ENCODE measurements around the gene PGAM1. TPM values are rescaled to one million over a fixed set of nuclear protein-coding genes. Genes with fewer than 3 reads are reported as not detected.
A peak's percentile ranks its signal among the peaks of the same experiment; 100 is the strongest.
"Not testable (repeated sequence)": the region's sequence is repeated elsewhere in the genome, so short reads cannot be mapped to it uniquely, and the experiment has no call there.

The PGAM1 gene
- total and polyA plus RNA-seq, 7 donors = 36.2 to 186 (median 47.2) TPM

- ATAC-seq (no peak), DNase-seq (no peak)
- TF ChIP-seq CTCF (IDR thresholded peaks at IDR 0.05) = no peak
- Histone ChIP-seq H3K9me3 (no peaks in the 10 kb centered on the region), H3K27ac (no peak overlapping the region), H3K4me1 (no peaks in the 10 kb centered on the region), H3K27me3 (ENCODE audit: insufficient read depth in 3 of 3, low read length in 2 of 3) (no peaks in the 10 kb centered on the region), H3K4me3 (no peak overlapping the region), H3K36me3 (ENCODE audit: insufficient read depth in 1 of 2, low read depth in 1 of 2) (no peaks in the 10 kb centered on the region)
- intact Hi-C loops (cut with DNase I) = no loop called here
- 73 to 79% (median 74%) methylated on average over 4 of the region's 4 CpGs for WGBS, 3 donors
Observed at GRCh38 chr10:97411406-97411805, 14.6 kb upstream of the PGAM1 start.

- Histone ChIP-seq H3K4me1 (no peaks in the 10 kb centered on the region), H3K4me3 (no peak overlapping the region), H3K9me3 (no peaks in the 10 kb centered on the region), H3K27me3 (ENCODE audit: insufficient read depth in 3 of 3, low read length in 2 of 3) (no peaks in the 10 kb centered on the region), H3K27ac (no peak overlapping the region), H3K36me3 (ENCODE audit: insufficient read depth in 1 of 2, low read depth in 1 of 2) (no peaks in the 10 kb centered on the region)
- intact Hi-C loops (cut with DNase I) = no loop called here
- no peak for TF ChIP-seq CTCF (IDR thresholded peaks at IDR 0.05)
- ATAC-seq (no peak), DNase-seq (no peak)
- WGBS, 3 donors = 86 to 94% (median 91%) methylated on average over 10 of the region's 10 CpGs
Observed at GRCh38 chr10:97412891-97413304, 13.1 kb upstream of the PGAM1 start.

GRCh38 chr10:97416565-97416964 is 9.4 kb upstream of the PGAM1 start:
- 73 to 80% (median 74%) methylated on average over 6 of the region's 6 CpGs for WGBS, 3 donors
- no peaks in the 10 kb centered on the region for H3K27me3 ChIP-seq (ENCODE audit: insufficient read depth in 3 of 3, low read length in 2 of 3)
- no peaks in the 10 kb centered on the region for H3K4me1 ChIP-seq
- no peak overlapping the region for H3K4me3 ChIP-seq
- no peak for TF ChIP-seq CTCF (IDR thresholded peaks at IDR 0.05)
- H3K36me3 ChIP-seq (ENCODE audit: insufficient read depth in 1 of 2, low read depth in 1 of 2) = no peaks in the 10 kb centered on the region
- ATAC-seq (no peak), DNase-seq (no peak)
- H3K9me3 ChIP-seq = no peaks in the 10 kb centered on the region
- no peak overlapping the region for H3K27ac ChIP-seq
- intact Hi-C loops (cut with DNase I) = no loop called here

DNA sequence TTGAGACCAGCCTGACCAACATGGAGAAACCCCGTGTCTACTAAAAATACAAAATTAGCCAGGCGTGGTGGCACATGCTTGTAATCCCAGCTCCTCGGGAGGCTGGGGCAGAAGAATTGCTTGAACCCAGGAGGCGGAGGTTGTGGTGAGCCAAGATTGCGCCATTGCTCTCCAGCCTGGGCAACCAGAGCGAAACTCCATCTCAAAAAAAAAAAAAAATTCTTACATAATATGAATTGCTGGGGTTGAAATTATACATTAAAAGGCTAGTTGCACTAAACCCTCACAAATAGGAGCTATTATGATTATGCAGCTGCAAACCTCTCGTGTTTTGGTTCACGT is 2.3 kb upstream of the PGAM1 start:
- intact Hi-C loops (cut with DNase I) = not testable (repeated sequence)

DNA sequence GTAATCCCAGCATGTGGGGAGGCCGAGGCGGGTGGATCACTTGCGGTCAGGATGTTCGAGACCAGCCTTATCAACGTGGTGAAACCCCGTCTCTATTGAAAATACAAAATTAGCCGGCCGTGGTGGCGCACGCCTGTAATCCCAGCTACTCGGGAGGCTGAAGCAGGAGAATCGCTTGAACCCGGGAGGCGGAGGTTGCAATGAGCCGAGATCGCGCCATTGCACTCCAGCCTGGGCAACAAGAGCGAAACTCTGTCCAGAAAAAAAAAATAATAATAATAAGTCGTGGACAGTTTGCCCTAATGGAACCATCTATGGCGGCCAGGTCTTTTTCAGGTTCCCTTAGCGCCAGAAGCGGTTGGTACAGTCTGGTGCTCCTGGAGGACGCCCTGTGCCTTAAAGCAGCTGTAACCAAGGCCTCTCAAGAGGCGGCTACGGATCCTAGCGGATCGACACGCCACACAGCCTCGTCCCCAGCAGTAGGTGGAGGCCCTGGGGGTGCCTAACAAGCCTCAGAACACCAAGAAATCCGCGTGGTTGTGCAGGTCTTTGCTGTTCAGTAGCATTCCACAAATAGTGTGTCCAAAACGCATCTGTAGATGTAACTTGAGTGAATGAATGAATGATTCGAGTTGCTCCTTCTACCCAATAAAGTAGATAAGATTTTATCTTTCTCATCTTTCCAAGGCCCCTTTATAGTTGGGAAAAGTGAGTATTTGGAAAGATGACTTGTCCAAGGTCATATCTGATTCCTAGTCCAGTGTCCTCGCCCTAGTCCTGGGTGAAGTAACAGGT is 982 bp downstream of the PGAM1 start:
- intact Hi-C loops (cut with DNase I) = no loop called here
- ATAC-seq = no peak
- no peak for DNase-seq

More for the DNA sequence above, 2.3 kb upstream of the PGAM1 start:
- Histone ChIP-seq H3K36me3 (ENCODE audit: insufficient read depth in 1 of 2, low read depth in 1 of 2) (peaks cover 0 to 19% of the 10 kb centered on the region in 2 donors), H3K4me1 (peaks cover 30% of the 10 kb centered on the region)
- WGBS, 3 donors = 66 to 81% (median 72%) methylated on average over 8 of the region's 8 CpGs
- not testable (repeated sequence) for H3K27me3 ChIP-seq (ENCODE audit: insufficient read depth in 3 of 3, low read length in 2 of 3); DNase-seq; H3K27ac ChIP-seq; H3K9me3 ChIP-seq; H3K4me3 ChIP-seq; ATAC-seq

More for the DNA sequence above, 982 bp downstream of the PGAM1 start:
- no peaks in the 10 kb centered on the region for H3K27me3 ChIP-seq (ENCODE audit: insufficient read depth in 3 of 3, low read length in 2 of 3)
- H3K9me3 ChIP-seq = no peaks in the 10 kb centered on the region
- peak overlapping the region; percentile 94 for H3K4me3 ChIP-seq
- TF ChIP-seq CTCF (IDR thresholded peaks at IDR 0.05) = no peak
- WGBS, 3 donors = 13 to 21% (median 18%) methylated on average over 34 of the region's 34 CpGs
- H3K36me3 ChIP-seq (ENCODE audit: insufficient read depth in 1 of 2, low read depth in 1 of 2) = peaks cover 6 to 47% of the 10 kb centered on the region in 2 donors
- H3K4me1 ChIP-seq = peaks cover 30% of the 10 kb centered on the region
- H3K27ac ChIP-seq = peak overlapping the region; percentile 91
